Heart right ventricle (tissue), 16 donors: Measurements from ENCODE around the gene IGF2BP2. TPM values are rescaled to one million over a fixed set of nuclear protein-coding genes. Genes with fewer than 3 reads are reported as not detected.
"Not testable (repeated sequence)": the region's sequence is repeated elsewhere in the genome, so short reads cannot be mapped to it uniquely, and the experiment has no call there.

ENCODE experiments used
- ATAC-seq, 8 donors: fragments of 200-7000 bp; cut with Tn5 transposase; one replicate each; pipeline ENCODE4 v1.9.1; 2020; ENCODE audit warnings: mild to moderate bottlenecking in 8 of 8, moderate library complexity in 8 of 8, moderate number of reproducible peaks in 1 of 8
- DNase-seq, 2 donors: peaks; one replicate each; pipeline ENCODE4 v3.0.0-alpha.2; 2020
- H3K27ac ChIP-seq, 10 donors: fragments of 200-600 bp; sonication (generic) in 2 of 10; one replicate each; pipeline versions ENCODE4 v1.5.0 to v1.8.0; 2020 to 2022; ENCODE audit warnings: mild to moderate bottlenecking in 3 of 10
- H3K27me3 ChIP-seq, 7 donors: fragments of 200-600 bp; one replicate each; pipeline ENCODE4 v1.8.0; 2021 to 2022; ENCODE audit warnings: mild to moderate bottlenecking in 2 of 7
- H3K36me3 ChIP-seq, 9 donors: fragments of 200-600 bp; sonication (generic) in 1 of 9; one replicate each; pipeline versions ENCODE4 v1.5.0 to v1.8.0; 2020 to 2022; ENCODE audit warnings: mild to moderate bottlenecking in 2 of 9
- H3K4me1 ChIP-seq, 9 donors: fragments of 200-600 bp; sonication (generic) in 1 of 9; one replicate each; pipeline versions ENCODE4 v1.5.0 to v1.8.0; 2020 to 2022; ENCODE audit warnings: mild to moderate bottlenecking in 4 of 9
- H3K4me3 ChIP-seq, 10 donors: fragments of 200-600 bp; sonication (generic) in 2 of 10; one replicate each; pipeline versions ENCODE4 v1.5.0 to v1.8.0; 2020 to 2022; ENCODE audit warnings: mild to moderate bottlenecking in 7 of 10, moderate library complexity in 2 of 10
- H3K9me3 ChIP-seq, 11 donors: fragments of 200-600 bp in 10 of 11; sonication (generic) in 2 of 11; one replicate each; pipeline versions ENCODE4 v1.5.0 to v1.8.0; 2013 to 2022; ENCODE audit warnings: mild to moderate bottlenecking in 2 of 11, control low read depth in 1 of 11, moderate library complexity in 1 of 11
- WGBS, 2 donors: extraction: QIAGEN DNeasy Blood & Tissue Kit; methylation state at CpG; one replicate each; pipeline ENCODE4 v1.1.7; 2013; ENCODE audit warnings: inconsistent platforms in 1 of 2; 5-methylcytosine and 5-hydroxymethylcytosine counted together
- intact Hi-C, 10 donors: fragments of 100-400 bp; cut with DNase I; formaldehyde crosslinking; loops; one replicate each; pipeline versions ENCODE4 v1.11.1 to v1.14.2; 2022
- polyA plus RNA-seq, 2 donors: library from polyadenylated mRNA; stranded (reverse); fragments of 200-250 nt; gene quantifications; one replicate each; pipeline ENCODE4 v1.2.3, GENCODE V29; 2013
- total RNA-seq, 10 donors: library from RNA; stranded (reverse); fragmentation: NEBNext Ultra II Directional in 3 of 10; extraction: Animal tissue kit (Norgen Biotek cat#: 25700) in 3 of 10; gene quantifications; one replicate each; pipeline versions ENCODE4 v1.2.1 to v1.2.4, GENCODE V29; 2021 to 2023
- TF ChIP-seq, protein P1 (sequence below), 9 donors: fragments of 200-600 bp; sonication (generic) in 2 of 9; IDR thresholded peaks; one replicate each; pipeline versions ENCODE4 v1.5.0 to v1.8.0; 2021 to 2022; ENCODE audit warnings: antibody characterized with exemption in 9 of 9, mild to moderate bottlenecking in 5 of 9, moderate library complexity in 1 of 9
- donor health status: Arrhythmogenic right ventricular cardiomyopathy.
- donor health status: ischemic (EF 13 %, LVEDD 7.1; RV severe dilation, severe dysfunction).
- donor health status: healthy with polysubstance abuse.
- donor health status: DM: no; HTN: yes; CAD: no.
- donor health status: DM: no; HTN: no; CAD: no.
- donor health status: ischemic (EF 25% LVEDD 6.9; RV normal size, moderate dysfunction).
- donor health status: ischemic (EF 25% LVEDD 5.7; RV mildly dilated, moderate dysfunction).
- donor health status: healthy.
- donor health status: DM: yes; HTN: yes; CAD: no.
- donor health status: Ischemic cardiomyopathy.
- donor health status: ischemic (EF 35%, LVEDD 5.7; RV mildly dilated, moderate dysfunction).
- donor health status: nonischemic (EF 11% LVEDD 7.7; RV severe dilation, severe dysfunction).
- donor health status: DM: yes; HTN: yes; CAD: no.
- donor health status: PGD.
- donor health status: ischemic (EF 29% LVEDD 5.4; RV normal size, mild dysfunction).
- donor health status: nonischemic (EF 23%, LVEDD 6.1; RV moderate dilation, normal function).

IGF2BP2 gene
- total and polyA plus RNA-seq, 12 donors = 9.4 to 17.8 (median 15.4) TPM

DNA sequence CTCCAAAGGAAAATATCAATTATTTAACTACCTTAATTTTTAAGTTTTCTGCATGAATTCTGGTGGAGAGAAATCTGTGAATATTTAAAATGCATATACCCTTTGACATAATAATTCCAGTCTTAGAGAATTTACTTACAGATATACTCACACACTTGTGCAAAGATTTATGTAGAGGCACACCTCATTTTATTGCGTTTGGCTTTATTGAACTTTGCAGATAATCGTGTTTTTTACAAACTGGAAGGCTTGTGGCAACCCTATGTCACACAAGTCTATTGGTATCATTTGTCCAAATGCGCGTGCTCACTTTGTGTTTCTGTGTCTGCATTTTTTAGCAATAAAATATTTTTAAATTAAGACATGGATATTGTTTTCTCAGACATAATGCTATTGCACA, 157.3 kb downstream of the IGF2BP2 start:
- TF ChIP-seq, protein P1, sequence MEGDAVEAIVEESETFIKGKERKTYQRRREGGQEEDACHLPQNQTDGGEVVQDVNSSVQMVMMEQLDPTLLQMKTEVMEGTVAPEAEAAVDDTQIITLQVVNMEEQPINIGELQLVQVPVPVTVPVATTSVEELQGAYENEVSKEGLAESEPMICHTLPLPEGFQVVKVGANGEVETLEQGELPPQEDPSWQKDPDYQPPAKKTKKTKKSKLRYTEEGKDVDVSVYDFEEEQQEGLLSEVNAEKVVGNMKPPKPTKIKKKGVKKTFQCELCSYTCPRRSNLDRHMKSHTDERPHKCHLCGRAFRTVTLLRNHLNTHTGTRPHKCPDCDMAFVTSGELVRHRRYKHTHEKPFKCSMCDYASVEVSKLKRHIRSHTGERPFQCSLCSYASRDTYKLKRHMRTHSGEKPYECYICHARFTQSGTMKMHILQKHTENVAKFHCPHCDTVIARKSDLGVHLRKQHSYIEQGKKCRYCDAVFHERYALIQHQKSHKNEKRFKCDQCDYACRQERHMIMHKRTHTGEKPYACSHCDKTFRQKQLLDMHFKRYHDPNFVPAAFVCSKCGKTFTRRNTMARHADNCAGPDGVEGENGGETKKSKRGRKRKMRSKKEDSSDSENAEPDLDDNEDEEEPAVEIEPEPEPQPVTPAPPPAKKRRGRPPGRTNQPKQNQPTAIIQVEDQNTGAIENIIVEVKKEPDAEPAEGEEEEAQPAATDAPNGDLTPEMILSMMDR (IDR thresholded peaks at IDR 0.05) = no peak
- WGBS, 2 donors = 95 to 98% methylated on average over 4 of the region's 4 CpGs
- intact Hi-C loops = loop anchor here in 1 of 10 donors (10.0 kb wide), 2 partner anchors 97 to 267 kb away; partner anchors contain the start of gene TRA2B
- Histone ChIP-seq H3K27me3 (no peaks in the 10 kb centered on the region), H3K4me1 (no peaks in the 10 kb centered on the region), H3K4me3 (no peak overlapping the region), H3K36me3 (peaks cover 0 to 22% (median 0%) of the 10 kb centered on the region in 9 donors), H3K9me3 (no peaks in the 10 kb centered on the region), H3K27ac (no peak overlapping the region)
- DNase-seq (no peak), ATAC-seq (no peak)

DNA sequence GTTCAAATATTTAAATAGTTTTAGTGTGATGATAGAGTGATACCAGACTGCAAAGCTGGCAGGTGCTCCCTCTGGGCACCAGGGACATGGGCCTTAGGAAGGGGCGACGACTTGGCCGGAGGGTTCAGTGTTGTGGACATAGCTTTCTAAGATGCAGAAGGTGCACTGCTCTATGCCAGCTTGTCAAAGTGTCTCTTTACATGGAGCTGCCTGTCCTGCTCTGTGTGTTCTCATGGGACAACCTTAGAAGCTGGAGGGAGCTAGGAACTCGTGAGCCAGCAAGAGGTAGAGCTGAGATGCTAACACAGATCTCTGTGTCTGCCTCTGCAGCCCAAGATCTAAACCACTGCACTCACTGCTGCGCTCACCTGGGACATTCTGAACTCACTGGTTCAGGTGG, 160.9 kb downstream of the IGF2BP2 start:
- no peak overlapping the region for H3K4me3 ChIP-seq
- H3K4me1 ChIP-seq = peaks cover 0 to 18% (median 6%) of the 10 kb centered on the region in 9 donors
- H3K27me3 ChIP-seq = no peaks in the 10 kb centered on the region
- intact Hi-C loops = loop anchor here in 6 of 10 donors (5.0 to 10.0 kb wide), 4 partner anchors 98 to 271 kb away; partner anchors contain the start of gene TRA2B (in 1 of the 6)
- TF ChIP-seq, protein P1 (IDR thresholded peaks at IDR 0.05) = no peak
- H3K36me3 ChIP-seq = no peaks in the 10 kb centered on the region
- DNase-seq = no peak
- no peak overlapping the region for H3K27ac ChIP-seq
- ATAC-seq = no peak
- H3K9me3 ChIP-seq = no peaks in the 10 kb centered on the region
- 95 to 99% methylated on average over 5 of the region's 5 CpGs for WGBS, 2 donors

DNA sequence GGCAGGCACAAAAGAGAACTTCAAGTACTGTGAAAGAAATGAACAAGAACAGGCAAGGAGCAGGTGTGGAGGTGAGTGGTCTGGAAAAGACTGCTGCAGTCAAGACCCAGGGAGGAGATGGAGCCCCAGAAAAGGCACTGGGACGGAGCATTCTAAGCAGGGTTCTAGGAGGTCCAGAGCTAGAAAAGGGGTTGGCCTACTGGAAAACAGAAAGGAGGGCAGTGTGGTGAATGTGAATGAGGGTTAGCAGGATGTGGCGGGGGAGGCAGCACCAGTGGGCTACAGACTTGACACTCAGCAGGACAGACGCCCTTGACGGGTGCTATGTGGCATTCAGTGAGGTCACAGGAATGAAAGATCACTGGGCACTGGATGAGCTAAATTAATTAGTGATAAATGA, 163.1 kb downstream of the IGF2BP2 start:
- Histone ChIP-seq H3K4me1 (peaks cover 0 to 32% (median 8%) of the 10 kb centered on the region in 9 donors), H3K4me3 (no peak overlapping the region), H3K9me3 (no peaks in the 10 kb centered on the region), H3K36me3 (no peaks in the 10 kb centered on the region), H3K27ac (no peak overlapping the region), H3K27me3 (no peaks in the 10 kb centered on the region)
- TF ChIP-seq, protein P1 (IDR thresholded peaks at IDR 0.05) = no peak
- intact Hi-C loops = loop anchor here in 7 of 10 donors (2.0 to 10.0 kb wide), 5 partner anchors 101 to 273 kb away; partner anchors contain the start of gene TRA2B (in 1 of the 7)
- ATAC-seq (no peak), DNase-seq (no peak)
- 90 to 96% methylated on average over 4 of the region's 4 CpGs for WGBS, 2 donors

DNA sequence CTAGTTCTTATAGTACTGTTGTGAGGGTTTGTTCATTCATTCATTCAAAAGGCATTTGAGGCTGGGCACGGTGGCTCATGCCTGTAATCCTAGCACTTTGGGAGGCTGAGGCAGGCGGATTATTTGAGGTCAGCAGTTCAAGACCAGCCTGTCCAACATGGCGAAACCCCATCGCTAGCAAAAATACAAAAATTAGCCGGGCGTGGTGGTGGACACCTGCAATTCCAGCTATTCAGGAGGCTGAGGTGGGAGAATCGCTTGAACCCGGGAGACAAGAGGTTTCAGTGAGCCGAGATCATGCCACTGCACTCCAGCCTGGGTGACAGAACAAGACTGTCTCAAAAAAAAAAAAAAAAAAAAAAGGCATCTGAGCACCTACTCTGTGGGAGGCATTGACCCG, 163.5 kb downstream of the IGF2BP2 start:
- intact Hi-C loops = loop anchor here in 7 of 10 donors (2.0 to 10.0 kb wide), 5 partner anchors 101 to 274 kb away; partner anchors contain the start of gene TRA2B (in 1 of the 7)
- H3K27ac ChIP-seq, ATAC-seq, H3K4me3 ChIP-seq, H3K27me3 ChIP-seq, H3K9me3 ChIP-seq, H3K36me3 ChIP-seq, DNase-seq: not testable (repeated sequence)
- WGBS, 2 donors = 92 to 93% methylated on average over 10 of the region's 10 CpGs
- H3K4me1 ChIP-seq = peaks cover 0 to 33% (median 11%) of the 10 kb centered on the region in 9 donors
